Stimulated activated CD4-positive, alpha-beta T cell treated with anti-CD3 and anti-CD28 coated beads, Interleukin-2, amount 100 ng/mL, for 4 hours (primary cell): ENCODE results near the gene PCSK5.

ENCODE experiments used
- DNase-seq: peaks from one replicate; pipeline ENCODE4 v3.0.0-alpha.2; 2020; ENCODE audit warnings: low read depth

PCSK5 gene

DNA sequence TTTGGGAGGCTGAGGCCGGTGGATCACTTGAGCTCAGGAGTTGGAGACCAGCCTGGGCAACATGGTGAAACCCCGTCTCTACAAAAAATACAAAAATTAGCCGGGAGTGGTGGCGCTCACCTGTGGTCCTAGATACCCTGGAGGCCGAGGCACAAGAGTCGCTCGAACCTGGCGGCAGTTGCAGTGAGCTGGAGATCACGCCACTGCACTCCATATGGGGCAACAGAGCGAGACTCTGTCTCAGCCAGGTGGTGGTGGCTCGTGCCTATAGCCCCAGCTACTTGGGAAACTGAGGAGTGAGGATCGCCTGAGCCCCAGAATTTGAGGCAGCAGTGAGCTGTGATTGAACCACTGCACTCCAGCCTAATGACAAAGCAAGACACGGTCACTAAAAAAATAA is 506.1 kb downstream of the PCSK5 start:
- DNase-seq, result no peak

DNA sequence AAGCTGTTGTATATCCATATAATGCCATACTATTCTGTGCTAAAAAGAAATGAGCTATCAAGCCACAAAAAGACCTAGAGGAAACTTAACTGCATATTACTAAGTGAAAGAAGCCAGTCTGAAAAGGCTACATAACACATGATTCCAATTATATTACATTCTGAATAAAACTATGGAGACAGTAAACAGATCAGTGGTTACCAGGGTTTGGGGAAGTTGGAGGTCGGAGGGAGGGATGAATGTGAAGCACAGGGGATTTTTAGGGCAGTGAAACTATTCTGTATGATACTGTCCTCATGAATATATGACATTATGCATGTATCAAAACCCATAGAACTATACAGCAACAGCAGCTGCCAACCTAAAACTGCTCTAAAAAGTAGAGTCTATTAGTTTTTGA is 509.4 kb downstream of the PCSK5 start:
- no peak for DNase-seq

DNA sequence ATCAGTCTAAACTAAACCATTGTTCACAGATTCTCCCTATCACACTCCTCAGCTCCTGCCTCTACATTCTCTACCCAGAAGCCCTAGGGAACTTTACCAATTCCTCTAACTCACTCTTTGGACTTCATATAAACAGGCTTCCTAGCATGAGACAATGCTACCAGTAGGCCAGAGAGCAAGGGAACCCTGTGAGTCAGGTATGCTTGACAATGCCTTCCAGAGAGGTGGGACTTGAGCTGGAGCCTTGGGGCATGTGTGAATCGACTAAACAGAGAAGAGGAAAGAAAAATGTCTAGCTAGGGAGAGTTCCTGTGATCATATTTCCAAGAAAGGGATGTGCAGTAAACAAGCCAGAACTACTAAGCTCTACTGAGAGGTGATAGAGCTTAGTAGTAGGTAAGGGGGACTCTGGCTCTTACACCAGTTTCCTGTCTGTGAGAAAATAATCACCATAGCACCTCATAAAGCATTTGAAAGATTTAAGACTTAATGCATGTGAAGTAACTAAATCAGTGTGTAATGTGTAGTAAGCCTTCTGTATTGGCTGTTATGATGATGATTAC is 510.1 kb downstream of the PCSK5 start:
- DNase-seq, result no peak

DNA sequence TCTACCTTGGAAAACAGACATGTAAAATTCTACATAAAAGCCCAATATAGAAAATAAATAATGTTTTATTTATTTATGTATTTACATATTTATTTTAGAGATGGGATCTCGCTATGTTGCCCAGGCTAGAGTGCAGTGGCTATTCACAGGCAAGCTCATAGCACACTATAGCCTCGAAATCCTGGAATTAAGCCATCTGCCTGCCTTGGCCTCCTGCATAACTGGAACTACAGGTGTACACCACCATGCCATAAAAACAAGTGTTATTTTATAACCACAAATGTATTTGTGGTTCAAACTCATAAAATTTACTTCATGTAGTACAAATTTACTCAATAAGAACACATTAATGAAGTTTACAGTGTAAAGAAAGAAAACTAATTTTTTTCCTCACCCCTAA is 510.7 kb downstream of the PCSK5 start:
- no peak for DNase-seq

DNA sequence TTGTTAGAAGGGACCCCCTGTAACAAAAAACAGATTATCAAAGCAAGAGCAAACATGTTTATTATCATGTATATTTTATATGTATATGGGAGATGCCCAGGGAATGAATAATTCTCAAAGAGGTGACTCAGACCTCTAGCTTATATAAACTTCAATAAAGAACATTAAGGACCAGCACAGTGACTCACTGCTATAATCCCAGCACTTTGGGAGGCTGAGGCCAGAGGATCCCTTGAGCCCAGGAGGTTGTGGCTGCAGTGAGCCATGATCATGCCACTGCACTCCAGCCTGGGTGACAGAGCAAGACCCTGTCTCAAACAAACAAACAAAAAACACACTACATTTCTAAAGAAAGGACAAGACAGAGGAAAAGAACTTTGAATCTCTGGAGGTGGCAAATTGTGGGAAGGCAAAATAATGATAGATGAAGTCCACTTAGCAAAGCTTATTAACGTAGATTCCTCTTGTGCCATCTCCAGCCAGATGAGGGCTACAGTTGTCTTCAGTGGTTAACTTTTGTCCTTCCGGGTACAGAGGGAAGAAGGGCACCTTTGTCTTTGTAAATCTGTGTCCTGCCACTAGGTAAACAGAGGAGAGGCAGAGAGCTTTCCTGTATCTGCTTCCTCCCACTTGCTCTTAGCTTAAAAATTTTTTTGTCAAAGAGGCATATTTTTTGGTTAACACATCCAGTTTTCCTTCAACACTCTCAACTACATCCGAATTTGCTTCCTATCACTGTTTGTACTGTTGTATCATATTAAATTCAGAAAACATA is 511.3 kb downstream of the PCSK5 start:
- no peak for DNase-seq

DNA sequence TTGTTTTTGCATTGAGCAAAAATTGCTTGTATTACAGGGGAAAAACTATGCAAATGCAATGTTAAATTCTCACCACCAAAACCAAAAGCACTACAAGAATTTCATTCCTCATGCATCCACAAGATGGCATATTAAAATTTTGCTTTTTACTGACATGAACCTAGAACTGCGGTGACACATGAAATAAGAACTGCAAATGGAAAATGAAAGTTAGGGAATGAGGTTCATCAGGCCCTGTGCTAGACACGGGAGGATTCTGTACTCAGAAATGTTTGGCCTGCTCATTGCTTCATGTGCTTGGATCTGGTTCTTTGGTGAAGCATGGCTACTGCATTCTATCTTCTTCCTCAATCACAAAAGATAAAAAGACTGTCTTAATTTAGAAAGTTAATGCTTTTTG is 512.9 kb downstream of the PCSK5 start:
- peak; percentile 10 for DNase-seq

DNA sequence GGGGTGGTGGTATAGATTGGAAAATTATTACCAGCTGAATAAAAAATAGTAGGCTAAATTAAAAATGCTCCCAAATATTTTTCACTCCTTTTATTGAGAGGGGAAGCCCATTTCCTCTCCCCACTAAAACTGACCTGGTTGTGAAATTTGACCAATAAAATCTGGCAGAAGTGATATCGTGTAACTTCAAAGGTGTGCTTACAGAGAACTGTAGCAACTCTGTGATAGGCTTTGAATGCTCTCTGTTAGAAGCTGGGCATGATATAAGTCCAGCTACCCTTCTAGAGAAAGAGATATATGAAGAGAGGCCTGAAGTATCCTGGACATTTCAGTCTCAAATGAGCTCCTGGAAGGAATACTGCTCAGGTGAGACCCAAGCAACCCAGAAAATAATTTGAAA is 513.9 kb downstream of the PCSK5 start:
- DNase-seq, result no peak

DNA sequence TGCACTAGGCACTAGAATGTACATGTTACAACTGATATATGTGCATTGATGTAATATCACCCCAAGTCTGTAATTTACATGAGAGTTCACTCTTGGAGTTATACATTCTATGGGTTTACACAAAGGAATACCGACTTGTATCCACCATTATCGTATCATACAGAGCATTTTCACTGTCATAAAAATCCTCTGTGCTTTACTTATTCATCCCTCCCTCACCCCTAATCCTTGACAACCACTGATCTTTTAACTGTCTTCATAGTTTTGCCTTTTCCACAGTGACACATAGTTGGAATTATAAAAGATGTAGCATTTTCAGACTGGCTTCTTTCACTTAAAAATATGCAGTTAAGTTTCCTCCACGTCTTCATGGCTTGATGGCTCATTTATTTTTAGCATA is 514.9 kb downstream of the PCSK5 start:
- DNase-seq, result no peak

DNA sequence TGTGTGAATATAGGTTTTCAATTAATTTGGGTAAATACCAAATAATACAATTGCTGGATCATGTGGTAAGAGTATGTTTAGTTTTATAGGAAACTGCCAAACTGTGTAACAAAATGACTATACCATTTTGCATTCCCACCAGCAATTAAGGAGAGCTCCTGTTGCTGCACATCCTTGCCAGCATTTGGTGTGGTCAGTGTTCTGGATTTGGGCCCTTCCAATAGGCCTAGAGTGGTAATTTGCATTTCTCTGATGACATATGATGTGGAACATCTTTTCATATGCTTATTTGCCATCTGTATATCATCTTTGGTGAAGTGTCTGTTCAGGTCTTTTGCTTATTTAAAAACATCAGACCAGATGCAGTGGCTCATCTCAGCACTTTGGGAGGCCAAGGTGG is 515.4 kb downstream of the PCSK5 start:
- no peak for DNase-seq
